PC-3 (cell line): ENCODE measurements around the gene SMPD3.

Source experiments
- CTCF ChIP-seq: fragments of 300-600 bp; sonication (generic); conservative IDR thresholded peaks from 2 replicates; pipeline ENCODE4 v1.5.1; 2017; ENCODE audit warnings: antibody characterized with exemption, low read depth, mild to moderate bottlenecking, low read length
- EZH2 ChIP-seq: fragments of 300-600 bp; sonication (generic); IDR thresholded peaks from one replicate; pipeline ENCODE4 v1.6.1; 2017; ENCODE audit warnings: antibody characterized with exemption, mild to moderate bottlenecking, low read length; ENCODE audit not compliant: unreplicated experiment

GRCh38 chr16:68453816-68454215, 5.5 kb upstream of the SMPD3 start:
- TF ChIP-seq EZH2 = no peak
- no peak for TF ChIP-seq CTCF
